Trophoblast cell (in vitro differentiated cells and primary cell): Measurements from ENCODE around the gene EYS.

Source experiments
- DNase-seq, 2 donors: peaks; one replicate each; pipeline ENCODE4 v3.0.0-alpha.2; 2016
- H2AFZ ChIP-seq: 2 replicates; pipeline ENCODE4 v1.6.1; 2013; ENCODE audit warnings: low read length, moderate library complexity, mild to moderate bottlenecking; ENCODE audit not compliant: insufficient read depth, poor library complexity
- H2AK5ac ChIP-seq: 2 replicates; pipeline ENCODE4 v1.6.1; 2013; ENCODE audit warnings: mild to moderate bottlenecking, low read length
- H2BK120ac ChIP-seq: 2 replicates; pipeline ENCODE4 v1.6.1; 2013; ENCODE audit warnings: low read length, mild to moderate bottlenecking, moderate library complexity; ENCODE audit not compliant: insufficient read depth, poor library complexity
- H2BK12ac ChIP-seq: 2 replicates; pipeline ENCODE4 v1.6.1; 2013; ENCODE audit warnings: mild to moderate bottlenecking, low read length, moderate library complexity
- H2BK5ac ChIP-seq: 2 replicates; pipeline ENCODE4 v1.6.1; 2013; ENCODE audit warnings: low read length, low read depth, moderate library complexity, mild to moderate bottlenecking; ENCODE audit not compliant: poor library complexity
- H3K14ac ChIP-seq: 2 replicates; pipeline ENCODE4 v1.6.1; 2013; ENCODE audit warnings: mild to moderate bottlenecking, low read length
- H3K18ac ChIP-seq: 2 replicates; pipeline ENCODE4 v1.6.1; 2013; ENCODE audit warnings: mild to moderate bottlenecking, low read length
- H3K23ac ChIP-seq: 2 replicates; pipeline ENCODE4 v1.6.1; 2013; ENCODE audit warnings: low read length
- H3K27ac ChIP-seq: 2 replicates; pipeline ENCODE4 v1.5.1; 2013; ENCODE audit warnings: low read depth, mild to moderate bottlenecking, inconsistent platforms, low read length, moderate library complexity
- H3K27me3 ChIP-seq: 2 replicates; pipeline ENCODE4 v1.6.1; 2013; ENCODE audit warnings: inconsistent platforms, mild to moderate bottlenecking, low read length, moderate library complexity; ENCODE audit not compliant: insufficient read depth
- H3K36me3 ChIP-seq, 2 experiments: 1 replicate in 1 of 2; 2 replicates in 1 of 2; pipeline ENCODE4 v1.6.1; 2013; ENCODE audit warnings: low read length in 2 of 2, mild to moderate bottlenecking in 2 of 2, moderate library complexity in 1 of 2; ENCODE audit not compliant: insufficient read depth in 2 of 2, control insufficient read depth in 1 of 2
- H3K4ac ChIP-seq: 2 replicates; pipeline ENCODE4 v1.6.1; 2013; ENCODE audit warnings: low read depth, mild to moderate bottlenecking, low read length, moderate library complexity
- H3K4me1 ChIP-seq, 2 experiments: 1 replicate in 1 of 2; 2 replicates in 1 of 2; pipeline ENCODE4 v1.6.1; 2013; ENCODE audit warnings: low read length in 2 of 2, mild to moderate bottlenecking in 2 of 2, moderate library complexity in 1 of 2; ENCODE audit not compliant: insufficient read depth in 2 of 2, control insufficient read depth in 1 of 2
- H3K4me2 ChIP-seq: 2 replicates; pipeline ENCODE4 v1.6.1; 2013; ENCODE audit warnings: inconsistent platforms, mild to moderate bottlenecking, low read length, moderate library complexity
- H3K4me3 ChIP-seq: 2 replicates; pipeline ENCODE4 v1.5.1; 2013; ENCODE audit warnings: mild to moderate bottlenecking, low read depth, low read length, inconsistent platforms
- H3K79me1 ChIP-seq: one replicate; pipeline ENCODE4 v1.6.1; 2013; ENCODE audit warnings: low read length
- H3K79me2 ChIP-seq: 2 replicates; pipeline ENCODE4 v1.6.1; 2013; ENCODE audit warnings: low read length, mild to moderate bottlenecking; ENCODE audit not compliant: control insufficient read depth, insufficient read depth, poor library complexity
- H3K9ac ChIP-seq: 2 replicates; pipeline ENCODE4 v1.6.1; 2013; ENCODE audit warnings: mild to moderate bottlenecking, low read length
- H3K9me3 ChIP-seq: 2 replicates; pipeline ENCODE4 v1.6.1; 2013; ENCODE audit warnings: low read depth, mild to moderate bottlenecking, control low read depth, inconsistent platforms, low read length; ENCODE audit not compliant: insufficient read depth
- H4K12ac ChIP-seq: 2 replicates; pipeline ENCODE4 v1.6.1; 2013; ENCODE audit warnings: low read depth, mild to moderate bottlenecking, low read length, moderate library complexity
- H4K8ac ChIP-seq: 2 replicates; pipeline ENCODE4 v1.6.1; 2013; ENCODE audit warnings: low read depth, mild to moderate bottlenecking, low read length, moderate library complexity
- H4K91ac ChIP-seq: one replicate; pipeline ENCODE4 v1.6.1; 2013; ENCODE audit warnings: low read depth, mild to moderate bottlenecking, low read length, moderate library complexity
- WGBS: extraction: QIAGEN DNeasy Blood & Tissue Kit; methylation state at CpG from one replicate; pipeline ENCODE4 v1.1.7; 2013; ENCODE audit warnings: missing lambda C conversion rate; ENCODE audit not compliant: insufficient read length, insufficient coverage; ENCODE audit errors: extremely low coverage; 5-methylcytosine and 5-hydroxymethylcytosine counted together

EYS gene

GRCh38 chr6:64591676-64592036, 1115.4 kb downstream of the EYS start:
- Histone ChIP-seq H3K79me2 (no peaks in the 10 kb centered on the region), H4K12ac (no peak overlapping the region), H3K4ac (no peak overlapping the region), H3K36me3 (no peaks in the 10 kb centered on the region), H3K14ac (no peak overlapping the region), H2BK5ac (no peak overlapping the region), H3K4me1 (no peaks in the 10 kb centered on the region), H4K8ac (no peak overlapping the region), H3K9me3 (no peaks in the 10 kb centered on the region), H3K18ac (no peak overlapping the region), H3K4me3 (no peak overlapping the region), H2BK120ac (no peak overlapping the region), H2AFZ (no peak overlapping the region), H3K23ac (no peak overlapping the region), H3K27me3 (no peaks in the 10 kb centered on the region), H2BK12ac (no peak overlapping the region), H4K91ac (no peak overlapping the region), H2AK5ac (no peak overlapping the region), H3K79me1 (no peaks in the 10 kb centered on the region), H3K27ac (no peak overlapping the region), H3K4me2 (no peak overlapping the region), H3K9ac (no peak overlapping the region)
- no peak for DNase-seq
- WGBS = no CpG with 5 or more reads among the region's 6 CpGs

- Histone ChIP-seq H3K4ac (no peak overlapping the region), H3K27ac (no peak overlapping the region), H3K14ac (no peak overlapping the region), H4K12ac (no peak overlapping the region), H2AFZ (no peak overlapping the region), H3K27me3 (no peaks in the 10 kb centered on the region), H3K18ac (no peak overlapping the region), H2AK5ac (no peak overlapping the region), H3K9me3 (no peaks in the 10 kb centered on the region), H3K4me2 (no peak overlapping the region), H3K79me2 (no peaks in the 10 kb centered on the region), H2BK5ac (no peak overlapping the region), H2BK120ac (no peak overlapping the region), H3K36me3 (no peaks in the 10 kb centered on the region), H3K9ac (no peak overlapping the region), H3K4me3 (no peak overlapping the region), H3K79me1 (no peaks in the 10 kb centered on the region), H4K91ac (no peak overlapping the region), H3K4me1 (no peaks in the 10 kb centered on the region), H2BK12ac (no peak overlapping the region), H3K23ac (no peak overlapping the region), H4K8ac (no peak overlapping the region)
- no CpG with 5 or more reads among the region's 6 CpGs for WGBS
- no peak for DNase-seq
Observed at GRCh38 chr6:64590965-64591675, 1115.9 kb downstream of the EYS start.

GRCh38 chr6:64589961-64590360, 1117.1 kb downstream of the EYS start:
- no peak overlapping the region for H3K4me3 ChIP-seq
- no peak overlapping the region for H2AK5ac ChIP-seq
- H3K79me1 ChIP-seq = no peaks in the 10 kb centered on the region
- H3K9me3 ChIP-seq = no peaks in the 10 kb centered on the region
- H4K91ac ChIP-seq = no peak overlapping the region
- no peaks in the 10 kb centered on the region for H3K27me3 ChIP-seq
- no peak overlapping the region for H3K27ac ChIP-seq
- H2BK12ac ChIP-seq = no peak overlapping the region
- H4K8ac ChIP-seq = no peak overlapping the region
- no peak overlapping the region for H3K4ac ChIP-seq
- no peak overlapping the region for H3K4me2 ChIP-seq
- no peak overlapping the region for H3K23ac ChIP-seq
- no peak overlapping the region for H2BK120ac ChIP-seq
- H3K36me3 ChIP-seq = no peaks in the 10 kb centered on the region
- H3K14ac ChIP-seq = no peak overlapping the region
- H2BK5ac ChIP-seq = no peak overlapping the region
- H2AFZ ChIP-seq = no peak overlapping the region
- no CpG with 5 or more reads among the region's 3 CpGs for WGBS
- H3K9ac ChIP-seq = no peak overlapping the region
- H4K12ac ChIP-seq = no peak overlapping the region
- H3K4me1 ChIP-seq = no peaks in the 10 kb centered on the region
- no peak overlapping the region for H3K18ac ChIP-seq
- no peak for DNase-seq
- H3K79me2 ChIP-seq = no peaks in the 10 kb centered on the region

GRCh38 chr6:64580346-64580745, 1126.7 kb downstream of the EYS start:
- Histone ChIP-seq H3K4ac (no peak overlapping the region), H2AFZ (no peak overlapping the region), H4K12ac (no peak overlapping the region), H3K4me3 (no peak overlapping the region), H3K36me3 (no peaks in the 10 kb centered on the region), H2AK5ac (no peak overlapping the region), H3K18ac (no peak overlapping the region), H3K4me2 (no peak overlapping the region), H3K4me1 (no peaks in the 10 kb centered on the region), H2BK12ac (no peak overlapping the region), H3K79me1 (no peaks in the 10 kb centered on the region), H4K91ac (no peak overlapping the region), H4K8ac (no peak overlapping the region), H3K27ac (no peak overlapping the region), H3K14ac (no peak overlapping the region), H2BK120ac (no peak overlapping the region), H3K79me2 (no peaks in the 10 kb centered on the region), H2BK5ac (no peak overlapping the region), H3K9me3 (no peaks in the 10 kb centered on the region), H3K27me3 (no peaks in the 10 kb centered on the region), H3K23ac (no peak overlapping the region), H3K9ac (no peak overlapping the region)
- no CpG with 5 or more reads among the region's 1 CpG for WGBS
- DNase-seq = peak; percentile 1 to 37
